CD4-positive, alpha-beta T cell (primary cell): Measurements from ENCODE around the gene C10orf71. TPM values are rescaled to one million over a fixed set of nuclear protein-coding genes. Genes with fewer than 3 reads are reported as not detected.

ENCODE experiments used
- ATAC-seq: fragments of 200-7000 bp; cut with Tn5 transposase; one replicate; pipeline ENCODE4 v1.10.0; 2022; ENCODE audit warnings: mild to moderate bottlenecking; ENCODE audit not compliant: poor library complexity
- CTCF ChIA-PET: fragments of 350-600 bp; sonication (Branson Sonifier 250); formaldehyde crosslinking; loops from one replicate; lab custom pipeline; 2021; ENCODE audit warnings: antibody characterized with exemption, inconsistent platforms; lab: Charles Lee
- POLR2A ChIA-PET: fragments of 350-600 bp; sonication (Branson Sonifier 250); formaldehyde crosslinking; loops from one replicate; lab custom pipeline; 2021; ENCODE audit warnings: antibody characterized with exemption, inconsistent platforms; lab: Charles Lee
- DNase-seq, 14 experiments: peaks; one replicate each; pipeline ENCODE4 v3.0.0-alpha.2; 2013 to 2020; ENCODE audit warnings: mixed read lengths in 2 of 14
- H3K27ac ChIP-seq, 2 donors: one replicate each; pipeline versions ENCODE4 v1.5.1 to v1.7.0; 2013; ENCODE audit warnings: low read length in 2 of 2, low read depth in 1 of 2, mild to moderate bottlenecking in 1 of 2
- H3K27me3 ChIP-seq, 2 experiments: 1 replicate in 1 of 2; 2 replicates in 1 of 2; pipeline versions ENCODE4 v1.6.1 to v1.7.0; 2013; ENCODE audit warnings: low read length in 2 of 2, control low read depth in 1 of 2, mild to moderate bottlenecking in 1 of 2, moderate library complexity in 1 of 2; ENCODE audit not compliant: insufficient read depth in 2 of 2, control insufficient read depth in 1 of 2
- H3K36me3 ChIP-seq: one replicate; pipeline ENCODE4 v1.6.1; 2013; ENCODE audit warnings: low read length, control low read depth; ENCODE audit not compliant: insufficient read depth
- H3K4me1 ChIP-seq: one replicate; pipeline ENCODE4 v1.6.1; 2013; ENCODE audit warnings: low read length, control low read depth; ENCODE audit not compliant: insufficient read depth
- H3K4me3 ChIP-seq: one replicate; pipeline ENCODE4 v1.5.1; 2013; ENCODE audit warnings: mild to moderate bottlenecking, low read length, moderate library complexity
- H3K9me3 ChIP-seq, 2 experiments: 1 replicate in 1 of 2; 2 replicates in 1 of 2; pipeline versions ENCODE4 v1.6.1 to v1.7.0; 2013; ENCODE audit warnings: low read length in 2 of 2, mild to moderate bottlenecking in 2 of 2, control low read depth in 1 of 2, moderate library complexity in 1 of 2; ENCODE audit not compliant: control insufficient read depth in 1 of 2, insufficient read depth in 1 of 2
- H3K27ac Mint-ChIP-seq: one replicate; pipeline ENCODE4 v1.8.0; 2020; ENCODE audit warnings: mixed read lengths
- H3K27me3 Mint-ChIP-seq: one replicate; pipeline ENCODE4 v1.8.0; 2021; ENCODE audit warnings: mixed read lengths
- H3K36me3 Mint-ChIP-seq: one replicate; pipeline ENCODE4 v1.8.0; 2021; ENCODE audit warnings: low read depth, mixed read lengths
- H3K4me1 Mint-ChIP-seq: one replicate; pipeline ENCODE4 v1.8.0; 2021; ENCODE audit warnings: low read depth, mixed read lengths
- H3K4me3 Mint-ChIP-seq: one replicate; pipeline ENCODE4 v1.8.0; 2020; ENCODE audit warnings: mild to moderate bottlenecking, mixed read lengths
- H3K9me3 Mint-ChIP-seq: one replicate; pipeline ENCODE4 v1.8.0; 2020; ENCODE audit warnings: mixed read lengths
- CTCF ChIP-seq: fragments of 200-600 bp; IDR thresholded peaks from one replicate; pipeline ENCODE4 v1.8.0; 2022; ENCODE audit warnings: antibody characterized with exemption, mild to moderate bottlenecking
- intact Hi-C, 2 experiments: fragments of 100-400 bp; cut with DNase I in 1 of 2; cut with micrococcal nuclease in 1 of 2; formaldehyde crosslinking; loops; one replicate each; pipeline versions ENCODE4 v1.15.1 to v1.9.0; 2023 to 2025; cut with DNase I, micrococcal nuclease
- total RNA-seq, 174 experiments: library from RNA in 2 of 174; stranded (reverse) in 2 of 174; gene quantifications; one replicate each; pipeline ENCODE4 v1.2.3 and lab custom pipeline; 2021 to 2026

Gene C10orf71
- total RNA-seq, 2 experiments from 2014 or later: not detected

- peaks cover 0 to 2% of the 10 kb centered on the region in 2 experiments for H3K27me3 ChIP-seq
- DNase-seq (no peak), ATAC-seq (no peak)
- H3K27me3 Mint-ChIP-seq: no peaks in the 10 kb centered on the region
- no peaks in the 10 kb centered on the region for H3K36me3 Mint-ChIP-seq
- no peaks in the 10 kb centered on the region for H3K4me1 ChIP-seq
- TF ChIP-seq CTCF: no peak
- no peaks in the 10 kb centered on the region for H3K9me3 Mint-ChIP-seq
- no peak overlapping the region for H3K27ac Mint-ChIP-seq
- no peak overlapping the region for H3K4me3 ChIP-seq
- intact Hi-C loops: no loop called here
- POLR2A ChIA-PET: no interaction called here
- CTCF ChIA-PET: no interaction called here
- no peak overlapping the region for H3K4me3 Mint-ChIP-seq
- no peaks in the 10 kb centered on the region for H3K36me3 ChIP-seq
- H3K9me3 ChIP-seq: no peaks in the 10 kb centered on the region
- no peak overlapping the region for H3K27ac ChIP-seq
- no peaks in the 10 kb centered on the region for H3K4me1 Mint-ChIP-seq
These were observed 17.5 kb upstream of the C10orf71 start for GRCh38 chr10:49281461-49281860.

GRCh38 chr10:49282306-49282705 is 16.7 kb upstream of the C10orf71 start:
- Mint-ChIP-seq H3K9me3 (no peaks in the 10 kb centered on the region), H3K4me1 (no peaks in the 10 kb centered on the region), H3K36me3 (no peaks in the 10 kb centered on the region), H3K4me3 (no peak overlapping the region), H3K27ac (no peak overlapping the region), H3K27me3 (no peaks in the 10 kb centered on the region)
- Histone ChIP-seq H3K36me3 (no peaks in the 10 kb centered on the region), H3K4me1 (no peaks in the 10 kb centered on the region), H3K27me3 (peaks cover 0 to 2% of the 10 kb centered on the region in 2 experiments), H3K4me3 (no peak overlapping the region), H3K9me3 (no peaks in the 10 kb centered on the region), H3K27ac (no peak overlapping the region)
- ATAC-seq (no peak), DNase-seq (no peak)
- CTCF ChIA-PET: no interaction called here
- POLR2A ChIA-PET: no interaction called here
- intact Hi-C loops: no loop called here
- no peak for TF ChIP-seq CTCF

GRCh38 chr10:49282879-49283341 is 16.1 kb upstream of the C10orf71 start:
- intact Hi-C loops: no loop called here
- DNase-seq (peak in 3 of 14 experiments; percentile 13 to 60 (median 42)), ATAC-seq (no peak)
- H3K27me3 Mint-ChIP-seq: no peaks in the 10 kb centered on the region
- no peak for TF ChIP-seq CTCF
- H3K9me3 Mint-ChIP-seq: no peaks in the 10 kb centered on the region
- H3K36me3 ChIP-seq: no peaks in the 10 kb centered on the region
- ChIA-PET CTCF (no interaction called here), POLR2A (no interaction called here)
- H3K4me1 Mint-ChIP-seq: no peaks in the 10 kb centered on the region
- H3K4me3 ChIP-seq: no peak overlapping the region
- H3K4me3 Mint-ChIP-seq: no peak overlapping the region
- H3K4me1 ChIP-seq: no peaks in the 10 kb centered on the region
- no peaks in the 10 kb centered on the region for H3K9me3 ChIP-seq
- no peak overlapping the region for H3K27ac Mint-ChIP-seq
- peaks cover 0 to 2% of the 10 kb centered on the region in 2 experiments for H3K27me3 ChIP-seq
- H3K36me3 Mint-ChIP-seq: no peaks in the 10 kb centered on the region
- no peak overlapping the region for H3K27ac ChIP-seq
